DMS 273 (cell line): ENCODE results near the gene YEATS4.

Experiments
- DNase-seq: peaks from one replicate; lab custom pipeline; 2025; ENCODE audit not compliant: unreplicated experiment; lab: John Stamatoyannopoulos, UW

Gene YEATS4

GRCh38 chr12:69388371-69388770 lies 28.8 kb downstream of the YEATS4 start:
- peak; percentile 60 for DNase-seq

- no peak for DNase-seq
Observed at GRCh38 chr12:69389831-69390230, 30.3 kb downstream of the YEATS4 start.

- DNase-seq, result no peak
Observed at GRCh38 chr12:69392179-69392928, 32.8 kb downstream of the YEATS4 start.

- no peak for DNase-seq
Observed at GRCh38 chr12:69396041-69396440, 36.5 kb downstream of the YEATS4 start.

- DNase-seq, result no peak
Observed at GRCh38 chr12:69396963-69397362, 37.4 kb downstream of the YEATS4 start.

GRCh38 chr12:69397978-69398377 lies 38.4 kb downstream of the YEATS4 start:
- no peak for DNase-seq

GRCh38 chr12:69401940-69402339 lies 42.4 kb downstream of the YEATS4 start:
- no peak for DNase-seq

- no peak for DNase-seq
Observed at GRCh38 chr12:69404851-69405565, 45.5 kb downstream of the YEATS4 start.

GRCh38 chr12:69405566-69405865 lies 46.0 kb downstream of the YEATS4 start:
- no peak for DNase-seq

GRCh38 chr12:69406217-69406616 lies 46.7 kb downstream of the YEATS4 start:
- no peak for DNase-seq

GRCh38 chr12:69410571-69410970 lies 51.0 kb downstream of the YEATS4 start:
- DNase-seq, result no peak

- no peak for DNase-seq
Observed at GRCh38 chr12:69412655-69413054, 53.1 kb downstream of the YEATS4 start.

- DNase-seq, result peak; percentile 33
Observed at GRCh38 chr12:69415471-69416275, 56.1 kb downstream of the YEATS4 start.

- DNase-seq, result no peak
Observed at GRCh38 chr12:69417231-69417630, 57.7 kb downstream of the YEATS4 start.

- no peak for DNase-seq
Observed at GRCh38 chr12:69417741-69418167, 58.2 kb downstream of the YEATS4 start.

- no peak for DNase-seq
Observed at GRCh38 chr12:69419701-69420100, 60.2 kb downstream of the YEATS4 start.

- DNase-seq, result no peak
Observed at GRCh38 chr12:69421548-69421947, 62.0 kb downstream of the YEATS4 start.

- DNase-seq, result no peak
Observed at GRCh38 chr12:69423037-69423905, 63.7 kb downstream of the YEATS4 start.

GRCh38 chr12:69425417-69425816 lies 65.9 kb downstream of the YEATS4 start:
- DNase-seq, result no peak

GRCh38 chr12:69428351-69429073 lies 69.0 kb downstream of the YEATS4 start:
- no peak for DNase-seq
